ENCODE measurements around the gene MGME1. TPM values are rescaled to one million over a fixed set of nuclear protein-coding genes. Genes with fewer than 3 reads are reported as not detected.

The MGME1 gene
- total and polyA plus RNA-seq, 2 of the 13 experiments (the other 11 are each of a cell fraction or from before 2014, with no cell fraction given) = 36.7 to 66.6 TPM

DNA sequence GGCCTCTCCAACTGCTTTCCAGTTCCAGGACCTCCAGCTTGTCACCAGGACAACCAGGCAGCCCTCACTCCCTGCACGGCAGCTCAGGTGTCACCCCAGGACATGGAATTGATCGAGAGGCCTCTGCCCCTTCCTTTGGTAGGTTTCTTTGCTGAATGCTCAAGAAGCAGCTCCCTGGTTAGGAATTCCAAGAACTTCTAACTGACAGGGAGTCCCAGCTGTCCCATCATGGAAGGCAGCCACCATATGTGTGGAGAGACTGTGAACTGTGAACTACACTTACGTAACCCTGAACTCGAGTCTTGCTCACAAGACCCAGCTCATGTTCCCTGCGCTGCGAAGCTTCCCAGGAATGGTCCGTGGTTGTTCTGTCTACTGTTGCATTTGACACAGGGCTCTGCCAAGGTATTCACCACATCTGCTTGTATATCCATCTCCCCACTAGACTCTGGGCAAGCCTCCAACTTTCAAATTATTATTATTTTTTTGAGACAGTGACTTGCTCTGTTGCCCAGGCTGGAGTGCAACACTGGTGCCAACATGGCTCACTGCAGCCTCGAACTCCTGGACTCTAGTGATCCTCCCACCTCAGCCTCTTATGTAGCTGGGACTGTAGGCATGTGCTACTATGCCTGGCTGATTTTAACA, 35.7 kb downstream of the MGME1 start (continued):
- TF ChIP-seq, protein P1, sequence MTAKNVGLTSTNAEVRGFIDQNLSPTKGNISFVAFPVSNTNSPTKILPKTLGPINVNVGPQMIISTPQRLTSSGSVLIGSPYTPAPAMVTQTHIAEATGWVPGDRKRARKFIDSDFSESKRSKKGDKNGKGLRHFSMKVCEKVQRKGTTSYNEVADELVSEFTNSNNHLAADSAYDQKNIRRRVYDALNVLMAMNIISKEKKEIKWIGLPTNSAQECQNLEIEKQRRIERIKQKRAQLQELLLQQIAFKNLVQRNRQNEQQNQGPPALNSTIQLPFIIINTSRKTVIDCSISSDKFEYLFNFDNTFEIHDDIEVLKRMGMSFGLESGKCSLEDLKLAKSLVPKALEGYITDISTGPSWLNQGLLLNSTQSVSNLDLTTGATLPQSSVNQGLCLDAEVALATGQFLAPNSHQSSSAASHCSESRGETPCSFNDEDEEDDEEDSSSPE (CRISPR knock-in tag; IDR thresholded peaks at IDR 0.05) = peak; percentile 64; the same call in 1 of the 2 replicates
- TF ChIP-seq, protein P2, sequence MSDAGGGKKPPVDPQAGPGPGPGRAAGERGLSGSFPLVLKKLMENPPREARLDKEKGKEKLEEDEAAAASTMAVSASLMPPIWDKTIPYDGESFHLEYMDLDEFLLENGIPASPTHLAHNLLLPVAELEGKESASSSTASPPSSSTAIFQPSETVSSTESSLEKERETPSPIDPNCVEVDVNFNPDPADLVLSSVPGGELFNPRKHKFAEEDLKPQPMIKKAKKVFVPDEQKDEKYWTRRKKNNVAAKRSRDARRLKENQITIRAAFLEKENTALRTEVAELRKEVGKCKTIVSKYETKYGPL (CRISPR knock-in tag; IDR thresholded peaks at IDR 0.05) = peak; percentile 93; the same call in 1 of the 2 replicates
- no peak for TF ChIP-seq ZNF749 (CRISPR knock-in tag; IDR thresholded peaks at IDR 0.05; ENCODE audit: borderline replicate concordance)
- no peak for TF ChIP-seq ZNF572 (CRISPR knock-in tag; IDR thresholded peaks at IDR 0.05)
- TF ChIP-seq, protein P3, sequence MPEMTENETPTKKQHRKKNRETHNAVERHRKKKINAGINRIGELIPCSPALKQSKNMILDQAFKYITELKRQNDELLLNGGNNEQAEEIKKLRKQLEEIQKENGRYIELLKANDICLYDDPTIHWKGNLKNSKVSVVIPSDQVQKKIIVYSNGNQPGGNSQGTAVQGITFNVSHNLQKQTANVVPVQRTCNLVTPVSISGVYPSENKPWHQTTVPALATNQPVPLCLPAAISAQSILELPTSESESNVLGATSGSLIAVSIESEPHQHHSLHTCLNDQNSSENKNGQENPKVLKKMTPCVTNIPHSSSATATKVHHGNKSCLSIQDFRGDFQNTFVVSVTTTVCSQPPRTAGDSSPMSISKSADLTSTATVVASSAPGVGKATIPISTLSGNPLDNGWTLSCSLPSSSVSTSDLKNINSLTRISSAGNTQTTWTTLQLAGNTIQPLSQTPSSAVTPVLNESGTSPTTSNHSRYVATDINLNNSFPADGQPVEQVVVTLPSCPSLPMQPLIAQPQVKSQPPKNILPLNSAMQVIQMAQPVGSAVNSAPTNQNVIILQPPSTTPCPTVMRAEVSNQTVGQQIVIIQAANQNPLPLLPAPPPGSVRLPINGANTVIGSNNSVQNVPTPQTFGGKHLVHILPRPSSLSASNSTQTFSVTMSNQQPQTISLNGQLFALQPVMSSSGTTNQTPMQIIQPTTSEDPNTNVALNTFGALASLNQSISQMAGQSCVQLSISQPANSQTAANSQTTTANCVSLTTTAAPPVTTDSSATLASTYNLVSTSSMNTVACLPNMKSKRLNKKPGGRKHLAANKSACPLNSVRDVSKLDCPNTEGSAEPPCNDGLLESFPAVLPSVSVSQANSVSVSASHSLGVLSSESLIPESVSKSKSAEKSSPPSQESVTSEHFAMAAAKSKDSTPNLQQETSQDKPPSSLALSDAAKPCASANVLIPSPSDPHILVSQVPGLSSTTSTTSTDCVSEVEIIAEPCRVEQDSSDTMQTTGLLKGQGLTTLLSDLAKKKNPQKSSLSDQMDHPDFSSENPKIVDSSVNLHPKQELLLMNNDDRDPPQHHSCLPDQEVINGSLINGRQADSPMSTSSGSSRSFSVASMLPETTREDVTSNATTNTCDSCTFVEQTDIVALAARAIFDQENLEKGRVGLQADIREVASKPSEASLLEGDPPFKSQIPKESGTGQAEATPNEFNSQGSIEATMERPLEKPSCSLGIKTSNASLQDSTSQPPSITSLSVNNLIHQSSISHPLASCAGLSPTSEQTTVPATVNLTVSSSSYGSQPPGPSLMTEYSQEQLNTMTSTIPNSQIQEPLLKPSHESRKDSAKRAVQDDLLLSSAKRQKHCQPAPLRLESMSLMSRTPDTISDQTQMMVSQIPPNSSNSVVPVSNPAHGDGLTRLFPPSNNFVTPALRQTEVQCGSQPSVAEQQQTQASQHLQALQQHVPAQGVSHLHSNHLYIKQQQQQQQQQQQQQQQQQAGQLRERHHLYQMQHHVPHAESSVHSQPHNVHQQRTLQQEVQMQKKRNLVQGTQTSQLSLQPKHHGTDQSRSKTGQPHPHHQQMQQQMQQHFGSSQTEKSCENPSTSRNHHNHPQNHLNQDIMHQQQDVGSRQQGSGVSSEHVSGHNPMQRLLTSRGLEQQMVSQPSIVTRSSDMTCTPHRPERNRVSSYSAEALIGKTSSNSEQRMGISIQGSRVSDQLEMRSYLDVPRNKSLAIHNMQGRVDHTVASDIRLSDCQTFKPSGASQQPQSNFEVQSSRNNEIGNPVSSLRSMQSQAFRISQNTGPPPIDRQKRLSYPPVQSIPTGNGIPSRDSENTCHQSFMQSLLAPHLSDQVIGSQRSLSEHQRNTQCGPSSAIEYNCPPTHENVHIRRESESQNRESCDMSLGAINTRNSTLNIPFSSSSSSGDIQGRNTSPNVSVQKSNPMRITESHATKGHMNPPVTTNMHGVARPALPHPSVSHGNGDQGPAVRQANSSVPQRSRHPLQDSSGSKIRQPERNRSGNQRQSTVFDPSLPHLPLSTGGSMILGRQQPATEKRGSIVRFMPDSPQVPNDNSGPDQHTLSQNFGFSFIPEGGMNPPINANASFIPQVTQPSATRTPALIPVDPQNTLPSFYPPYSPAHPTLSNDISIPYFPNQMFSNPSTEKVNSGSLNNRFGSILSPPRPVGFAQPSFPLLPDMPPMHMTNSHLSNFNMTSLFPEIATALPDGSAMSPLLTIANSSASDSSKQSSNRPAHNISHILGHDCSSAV (CRISPR knock-in tag; IDR thresholded peaks at IDR 0.05; ENCODE audit: borderline replicate concordance) = 0 out of 2 replicates have a peak, but pooled peaks have one; percentile 61
- TF ChIP-seq HCFC1 (IDR thresholded peaks at IDR 0.05; ENCODE audit: low read depth, low read length) = no peak
- 0 out of 2 replicates have a peak, but pooled peaks have one; percentile 59 for TF ChIP-seq DNMT3B (CRISPR knock-in tag; conservative IDR thresholded peaks at IDR 0.05)
- 0 out of 2 replicates have a peak, but pooled peaks have one; percentile 67 for TF ChIP-seq ZNF747 (CRISPR knock-in tag; IDR thresholded peaks at IDR 0.05; ENCODE audit: borderline replicate concordance)
- TF ChIP-seq GATAD2A (CRISPR knock-in tag; IDR thresholded peaks at IDR 0.05) = peak; percentile 76
- TF ChIP-seq, protein P4, sequence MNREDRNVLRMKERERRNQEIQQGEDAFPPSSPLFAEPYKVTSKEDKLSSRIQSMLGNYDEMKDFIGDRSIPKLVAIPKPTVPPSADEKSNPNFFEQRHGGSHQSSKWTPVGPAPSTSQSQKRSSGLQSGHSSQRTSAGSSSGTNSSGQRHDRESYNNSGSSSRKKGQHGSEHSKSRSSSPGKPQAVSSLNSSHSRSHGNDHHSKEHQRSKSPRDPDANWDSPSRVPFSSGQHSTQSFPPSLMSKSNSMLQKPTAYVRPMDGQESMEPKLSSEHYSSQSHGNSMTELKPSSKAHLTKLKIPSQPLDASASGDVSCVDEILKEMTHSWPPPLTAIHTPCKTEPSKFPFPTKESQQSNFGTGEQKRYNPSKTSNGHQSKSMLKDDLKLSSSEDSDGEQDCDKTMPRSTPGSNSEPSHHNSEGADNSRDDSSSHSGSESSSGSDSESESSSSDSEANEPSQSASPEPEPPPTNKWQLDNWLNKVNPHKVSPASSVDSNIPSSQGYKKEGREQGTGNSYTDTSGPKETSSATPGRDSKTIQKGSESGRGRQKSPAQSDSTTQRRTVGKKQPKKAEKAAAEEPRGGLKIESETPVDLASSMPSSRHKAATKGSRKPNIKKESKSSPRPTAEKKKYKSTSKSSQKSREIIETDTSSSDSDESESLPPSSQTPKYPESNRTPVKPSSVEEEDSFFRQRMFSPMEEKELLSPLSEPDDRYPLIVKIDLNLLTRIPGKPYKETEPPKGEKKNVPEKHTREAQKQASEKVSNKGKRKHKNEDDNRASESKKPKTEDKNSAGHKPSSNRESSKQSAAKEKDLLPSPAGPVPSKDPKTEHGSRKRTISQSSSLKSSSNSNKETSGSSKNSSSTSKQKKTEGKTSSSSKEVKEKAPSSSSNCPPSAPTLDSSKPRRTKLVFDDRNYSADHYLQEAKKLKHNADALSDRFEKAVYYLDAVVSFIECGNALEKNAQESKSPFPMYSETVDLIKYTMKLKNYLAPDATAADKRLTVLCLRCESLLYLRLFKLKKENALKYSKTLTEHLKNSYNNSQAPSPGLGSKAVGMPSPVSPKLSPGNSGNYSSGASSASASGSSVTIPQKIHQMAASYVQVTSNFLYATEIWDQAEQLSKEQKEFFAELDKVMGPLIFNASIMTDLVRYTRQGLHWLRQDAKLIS (CRISPR knock-in tag; IDR thresholded peaks at IDR 0.05) = no peak
- TF ChIP-seq MED1 (CRISPR knock-in tag; IDR thresholded peaks at IDR 0.05) = 0 out of 2 replicates have a peak, but pooled peaks have one; percentile 4
- TF ChIP-seq ZNF563 (CRISPR knock-in tag; IDR thresholded peaks at IDR 0.05) = 0 out of 2 replicates have a peak, but pooled peaks have one; percentile 39
- TF ChIP-seq ZFP37 (CRISPR knock-in tag; IDR thresholded peaks at IDR 0.05; ENCODE audit: borderline replicate concordance) = peak; percentile 50; the same call in 1 of the 2 replicates
- peak; percentile 75 for TF ChIP-seq SALL1 (CRISPR knock-in tag; IDR thresholded peaks at IDR 0.05)
- 0 out of 2 replicates have a peak, but pooled peaks have one; percentile 50 for TF ChIP-seq ERF (CRISPR knock-in tag; IDR thresholded peaks at IDR 0.05)

Data from HepG2 (cell line).